Skin of body (tissue), 2 donors: ENCODE measurements around the gene LIN7A. TPM values are rescaled to one million over a fixed set of nuclear protein-coding genes. Genes with fewer than 3 reads are reported as not detected.

Experiments used
- DNase-seq: peaks from one replicate; lab custom pipeline; 2025; lab: John Stamatoyannopoulos, UW
- total RNA-seq: library from RNA; depleted of rRNA; stranded (reverse); fragments of >200 nt; gene quantifications from one replicate; pipeline ENCODE4 v1.2.3, GENCODE V29; 2014

Gene LIN7A
- total RNA-seq, 1 donor from 2014 or later: 5.9 TPM

DNA sequence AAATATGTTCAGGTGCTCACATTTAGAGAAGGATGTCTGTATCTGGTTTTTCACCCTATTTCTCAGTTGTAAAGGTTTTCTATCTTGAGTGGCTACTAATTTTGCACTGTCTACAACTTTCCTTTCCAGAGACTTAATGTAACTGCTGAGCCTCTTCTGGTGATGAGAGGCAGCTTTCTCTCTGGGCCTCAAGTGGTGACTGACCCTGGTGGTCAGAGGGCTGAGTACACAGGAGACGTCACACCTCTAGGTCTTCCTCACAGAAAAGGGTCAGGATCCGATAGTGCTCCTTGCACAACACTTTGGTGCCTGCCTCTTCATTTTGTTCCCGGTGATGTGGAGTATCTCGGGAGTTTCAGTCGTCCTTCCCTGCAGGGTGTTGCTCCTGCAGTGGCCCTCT lies 76.8 kb downstream of the LIN7A start:
- DNase-seq: no peak

DNA sequence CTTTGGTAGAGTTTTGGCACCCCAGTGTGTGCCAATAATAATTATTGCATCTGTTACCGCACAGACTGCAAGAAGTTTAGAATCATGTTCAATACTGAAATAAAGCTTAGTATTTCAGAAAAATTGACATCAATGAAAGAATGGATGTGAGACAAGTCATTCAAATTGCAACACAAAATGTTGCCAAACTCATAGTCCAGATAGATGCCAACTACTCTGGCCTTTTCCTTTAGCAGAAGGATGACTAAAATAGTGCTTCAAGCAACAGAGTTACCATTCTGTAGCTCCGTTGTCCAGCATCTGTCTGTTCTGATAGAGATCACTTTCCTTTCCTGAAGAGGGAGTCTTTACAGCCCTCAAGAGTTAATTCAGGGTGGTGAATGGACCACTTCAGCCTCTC lies 77.5 kb downstream of the LIN7A start:
- no peak for DNase-seq

- DNase-seq: no peak
Measured at GRCh38 chr12:80858356-80858755, 79.4 kb downstream of the LIN7A start.

DNA sequence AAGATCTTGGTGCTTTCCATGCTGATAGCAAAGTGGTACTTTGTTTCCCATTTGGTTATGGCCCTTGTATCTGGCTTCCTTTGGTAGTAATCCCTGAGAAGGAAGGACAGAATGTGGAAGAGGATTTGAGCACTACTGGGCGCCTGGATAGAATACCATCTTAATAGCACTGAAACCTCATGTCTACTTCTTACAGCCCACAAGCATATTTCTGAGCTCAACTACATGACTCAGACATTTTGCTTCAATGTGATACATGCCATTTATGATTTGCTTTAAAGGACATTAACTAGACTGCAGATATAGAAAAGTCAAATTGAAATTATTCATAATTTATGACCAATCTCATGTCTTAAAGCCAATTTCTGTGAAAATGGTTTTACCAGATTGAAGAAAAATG lies 80.4 kb downstream of the LIN7A start:
- DNase-seq: no peak

DNA sequence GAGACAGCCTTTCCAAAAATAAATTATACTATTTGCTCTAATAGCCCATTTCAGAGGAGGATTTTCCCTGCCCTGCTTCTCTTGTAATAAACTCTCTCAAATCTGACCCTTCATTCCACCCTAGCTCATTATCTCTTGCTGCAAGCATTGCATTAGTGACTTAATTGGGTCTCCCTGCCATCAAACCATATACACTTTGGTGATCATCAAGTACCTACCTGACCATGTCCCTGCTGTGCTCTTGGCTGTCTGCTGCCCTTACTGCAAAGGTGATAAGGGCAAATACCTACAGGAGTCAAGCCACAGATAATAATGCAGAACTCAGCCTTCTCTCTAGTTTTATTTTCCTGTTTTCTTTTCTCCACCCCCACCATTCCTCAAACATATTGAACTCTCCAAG lies 88.4 kb downstream of the LIN7A start:
- no peak for DNase-seq

GRCh38 chr12:80848858-80849257 lies 88.9 kb downstream of the LIN7A start:
- no peak for DNase-seq

DNA sequence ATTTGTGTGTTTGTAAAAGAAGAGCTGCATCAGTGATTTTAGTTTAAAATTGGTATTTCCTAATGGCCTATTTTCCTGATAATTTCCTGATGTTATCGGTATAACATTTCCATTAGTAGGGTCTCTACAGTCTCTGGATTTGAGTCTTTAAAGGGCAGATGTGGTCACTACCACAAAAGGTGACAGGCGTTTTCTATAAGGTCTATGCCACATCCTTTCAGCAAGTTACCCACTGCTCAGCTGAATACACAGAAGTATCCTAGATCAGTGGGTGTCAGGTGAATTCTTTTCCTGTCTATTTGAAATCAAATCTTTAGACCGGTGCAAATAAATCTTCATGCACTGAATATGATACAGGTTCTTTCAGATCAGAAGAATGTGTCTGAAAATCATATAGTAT lies 90.2 kb downstream of the LIN7A start:
- DNase-seq: no peak

GRCh38 chr12:80846952-80847351 lies 90.8 kb downstream of the LIN7A start:
- DNase-seq: no peak

- DNase-seq: no peak
Measured at GRCh38 chr12:80845639-80846038, 92.1 kb downstream of the LIN7A start.

DNA sequence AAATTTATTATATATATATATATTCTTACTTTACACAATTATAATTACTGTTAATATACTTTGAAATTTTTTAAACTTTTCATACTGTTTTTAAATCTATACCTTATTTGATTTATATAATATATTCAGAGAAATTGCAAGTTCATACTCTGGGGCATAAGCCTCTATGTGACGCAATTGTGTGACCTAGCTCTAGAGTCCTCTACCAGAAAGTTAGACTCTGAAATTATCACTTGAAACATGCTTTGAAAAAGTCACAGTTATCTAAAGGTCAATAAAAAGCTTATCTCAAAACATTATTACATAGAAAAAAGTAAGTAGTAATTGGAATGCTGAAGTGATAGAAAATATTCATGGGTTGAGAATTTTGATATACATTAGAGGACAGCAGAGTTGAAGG lies 93.8 kb downstream of the LIN7A start:
- no peak for DNase-seq

GRCh38 chr12:80838708-80839107 lies 99.0 kb downstream of the LIN7A start:
- DNase-seq: no peak

- DNase-seq: no peak
Measured at GRCh38 chr12:80838024-80838658, 99.6 kb downstream of the LIN7A start.

GRCh38 chr12:80837342-80837978 lies 100.3 kb downstream of the LIN7A start:
- no peak for DNase-seq

- DNase-seq: no peak
Measured at GRCh38 chr12:80834724-80835123, 103.0 kb downstream of the LIN7A start.

GRCh38 chr12:80830533-80831088 lies 107.1 kb downstream of the LIN7A start:
- no peak for DNase-seq

- DNase-seq: no peak
Measured at GRCh38 chr12:80829767-80830166, 108.0 kb downstream of the LIN7A start.

- DNase-seq: no peak
Measured at GRCh38 chr12:80825506-80825905, 112.2 kb downstream of the LIN7A start.

DNA sequence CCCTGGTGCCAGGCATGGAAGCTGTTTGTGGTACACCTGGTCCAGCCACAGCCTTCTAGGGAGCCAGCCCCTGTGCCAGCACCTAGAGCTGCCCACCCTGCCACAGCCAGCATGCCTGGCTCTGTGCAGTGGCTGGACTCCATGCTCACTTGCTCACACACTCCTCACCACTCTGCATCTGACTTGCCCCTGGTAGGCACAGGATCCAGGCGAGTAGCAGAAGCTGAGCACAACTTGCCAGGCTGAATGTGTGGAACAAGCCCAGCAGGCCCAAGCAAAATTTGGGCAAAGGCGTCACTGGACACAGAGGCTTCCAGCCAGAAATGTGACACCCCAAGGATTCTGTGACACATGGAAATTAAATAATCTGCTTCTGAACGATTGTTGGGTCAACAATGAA lies 114.3 kb downstream of the LIN7A start:
- DNase-seq: no peak

- no peak for DNase-seq
Measured at GRCh38 chr12:80821513-80822000, 116.2 kb downstream of the LIN7A start.

DNA sequence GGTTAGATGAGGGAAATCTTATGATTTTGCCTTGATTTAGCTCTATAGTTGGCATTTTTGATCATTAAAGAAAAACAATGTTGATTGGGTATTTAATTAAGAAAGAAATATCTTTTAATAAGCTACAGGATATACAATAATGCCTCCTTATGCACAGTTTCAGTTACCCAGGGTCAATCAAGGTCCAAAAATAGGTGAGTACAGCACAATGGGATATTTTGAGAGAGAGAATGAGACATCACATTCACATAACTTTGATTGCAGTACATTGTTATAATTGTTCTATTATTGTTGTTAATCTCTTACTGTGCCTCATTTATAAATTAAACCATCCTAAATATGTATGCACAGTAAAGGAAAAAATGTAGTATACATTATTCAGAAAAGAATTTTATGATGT lies 118.9 kb downstream of the LIN7A start:
- no peak for DNase-seq

DNA sequence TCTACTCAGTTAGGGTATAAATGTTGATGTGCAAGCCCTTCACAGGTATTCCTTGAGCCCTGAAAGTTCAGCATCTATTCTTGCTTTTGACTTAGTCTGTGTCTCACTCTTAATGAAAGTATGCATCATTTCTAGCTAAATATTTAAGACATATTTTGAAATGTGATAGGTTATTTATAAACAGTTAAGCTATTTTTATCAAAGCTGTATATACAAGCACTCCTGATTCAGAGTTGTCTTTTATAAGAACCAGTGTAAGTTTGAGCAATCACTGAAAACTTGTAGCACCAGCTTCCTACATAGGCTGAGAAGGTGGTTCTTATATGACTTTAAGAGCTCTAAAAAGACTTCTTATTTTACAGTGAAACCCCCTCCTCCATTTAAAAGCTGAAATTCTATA lies 122.4 kb downstream of the LIN7A start:
- no peak for DNase-seq

- DNase-seq: no peak
Measured at GRCh38 chr12:80814453-80814852, 123.3 kb downstream of the LIN7A start.

DNA sequence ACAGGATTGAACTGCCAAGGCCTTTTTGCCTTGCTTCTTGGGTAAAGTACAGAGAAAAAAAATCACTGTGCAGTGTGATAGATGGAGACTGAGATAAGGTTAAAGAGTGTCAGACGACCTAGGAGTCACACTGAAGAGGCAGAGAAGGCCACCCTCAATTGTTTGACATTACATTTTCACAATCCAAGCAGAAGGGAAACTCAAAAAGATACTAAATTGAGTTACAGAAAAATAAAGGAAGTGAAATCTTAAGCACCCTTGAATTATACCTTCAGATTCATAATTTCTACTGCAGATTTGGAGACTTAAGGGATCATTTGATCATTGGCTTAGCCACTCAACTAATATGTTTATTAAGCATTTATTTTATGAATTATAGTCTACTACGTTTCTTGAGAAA lies 123.9 kb downstream of the LIN7A start:
- DNase-seq: no peak
